Measurements from ENCODE around the gene SLC8B1.

- TF ChIP-seq POLR2A (IDR thresholded peaks at IDR 0.05; ENCODE audit: low read depth, low read length) (no peak), CTCF (conservative IDR thresholded peaks at IDR 0.05; ENCODE audit: low read depth, low read length) (no peak), CEBPB (IDR thresholded peaks at IDR 0.05; ENCODE audit: low read depth, low read length) (no peak), MAZ (IDR thresholded peaks at IDR 0.05; ENCODE audit: borderline replicate concordance, low read depth, low read length) (no peak), RAD21 (IDR thresholded peaks at IDR 0.05; ENCODE audit: low read length) (no peak), RCOR1 (IDR thresholded peaks at IDR 0.05; ENCODE audit: insufficient replicate concordance, low read length) (no peak), MXI1 (IDR thresholded peaks at IDR 0.05; ENCODE audit: borderline replicate concordance, low read depth, low read length) (no peak), ELK1 (IDR thresholded peaks at IDR 0.05; ENCODE audit: borderline replicate concordance, low read depth, low read length) (no peak), FOS (IDR thresholded peaks at IDR 0.05; ENCODE audit: low read depth, low read length) (no peak), BHLHE40 (IDR thresholded peaks at IDR 0.05; ENCODE audit: low read depth, low read length) (no peak), SMC3 (IDR thresholded peaks at IDR 0.05; ENCODE audit: low read depth, low read length) (no peak), RFX5 (IDR thresholded peaks at IDR 0.05; ENCODE audit: low read depth, low read length) (no peak)
- TF ChIP-seq, protein P1, sequence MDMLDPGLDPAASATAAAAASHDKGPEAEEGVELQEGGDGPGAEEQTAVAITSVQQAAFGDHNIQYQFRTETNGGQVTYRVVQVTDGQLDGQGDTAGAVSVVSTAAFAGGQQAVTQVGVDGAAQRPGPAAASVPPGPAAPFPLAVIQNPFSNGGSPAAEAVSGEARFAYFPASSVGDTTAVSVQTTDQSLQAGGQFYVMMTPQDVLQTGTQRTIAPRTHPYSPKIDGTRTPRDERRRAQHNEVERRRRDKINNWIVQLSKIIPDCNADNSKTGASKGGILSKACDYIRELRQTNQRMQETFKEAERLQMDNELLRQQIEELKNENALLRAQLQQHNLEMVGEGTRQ (IDR thresholded peaks at IDR 0.05; ENCODE audit: low read depth, low read length) = no peak
Measured at GRCh38 chr12:113348849-113349536, 14.1 kb upstream of the SLC8B1 start.

Data from IMR-90 (cell line).